Tibial nerve (tissue), 4 donors: Measurements from ENCODE around the gene SEMA5A. TPM values are rescaled to one million over a fixed set of nuclear protein-coding genes. Genes with fewer than 3 reads are reported as not detected.

ENCODE experiments used
- DNase-seq, 2 donors: peaks; one replicate each; pipeline ENCODE4 v3.0.0-alpha.2; 2019; ENCODE audit warnings: low spot score in 2 of 2
- H3K27ac ChIP-seq, 4 donors: fragments of 200-600 bp; sonication (generic) in 3 of 4; one replicate each; pipeline ENCODE4 v1.5.1; 2017 to 2019; ENCODE audit warnings: mild to moderate bottlenecking in 1 of 4
- H3K27me3 ChIP-seq, 2 donors: fragments of 200-600 bp; sonication (generic) in 1 of 2; one replicate each; pipeline versions ENCODE4 v1.5.1 to v1.6.0; 2017 to 2019
- H3K36me3 ChIP-seq, 3 donors: fragments of 200-600 bp; sonication (generic); one replicate each; pipeline ENCODE4 v1.5.1; 2018 to 2019
- H3K4me1 ChIP-seq, 4 donors: fragments of 200-600 bp; sonication (generic) in 3 of 4; one replicate each; pipeline ENCODE4 v1.5.1; 2017 to 2019
- H3K4me3 ChIP-seq, 4 donors: fragments of 200-600 bp; sonication (generic) in 3 of 4; one replicate each; pipeline ENCODE4 v1.5.1; 2017 to 2019; ENCODE audit warnings: mild to moderate bottlenecking in 1 of 4, moderate library complexity in 1 of 4
- H3K9me3 ChIP-seq, 4 donors: fragments of 200-600 bp; sonication (generic) in 3 of 4; one replicate each; pipeline ENCODE4 v1.5.1; 2017 to 2019
- CTCF ChIP-seq, 5 experiments: fragments of 200-600 bp in 3 of 5; fragments of 450-650 bp in 2 of 5; sonication (generic) in 3 of 5; IDR thresholded peaks; one replicate each; pipeline ENCODE4 v1.5.1; 2016 to 2019; ENCODE audit warnings: antibody characterized with exemption in 5 of 5, mild to moderate bottlenecking in 3 of 5, moderate library complexity in 2 of 5
- EP300 ChIP-seq, 2 donors: sonication (generic); formaldehyde crosslinking; IDR thresholded peaks; one replicate each; pipeline ENCODE4 v1.6.1; 2017; ENCODE audit warnings: antibody characterized with exemption in 2 of 2, mild to moderate bottlenecking in 1 of 2
- POLR2A ChIP-seq, 2 donors: fragments of 450-650 bp; IDR thresholded peaks; one replicate each; pipeline ENCODE4 v1.6.1; 2017; ENCODE audit warnings: antibody characterized with exemption in 2 of 2, mild to moderate bottlenecking in 2 of 2, moderate library complexity in 2 of 2
- WGBS, 2 donors: methylation state at CpG; one replicate each; pipeline ENCODE4 v1.1.5; 2018; 5-methylcytosine and 5-hydroxymethylcytosine counted together
- total RNA-seq, 4 donors: library from RNA; depleted of rRNA; stranded (reverse); fragments of >200 nt; gene quantifications; one replicate each; pipeline ENCODE4 v1.1.0, GENCODE V29; 2016

Gene SEMA5A
- total RNA-seq, 4 donors from 2014 or later = 36.3 to 58.4 (median 52.6) TPM

GRCh38 chr5:9344751-9345240 is 201.1 kb downstream of the SEMA5A start:
- H3K4me1 ChIP-seq = peaks cover 0 to 17% (median 0%) of the 10 kb centered on the region in 4 donors
- TF ChIP-seq CTCF (IDR thresholded peaks at IDR 0.05) (no peak), EP300 (IDR thresholded peaks at IDR 0.05) (no peak)
- H3K4me3 ChIP-seq = no peak overlapping the region
- H3K27me3 ChIP-seq = no peaks in the 10 kb centered on the region
- no peak overlapping the region for H3K27ac ChIP-seq
- no peaks in the 10 kb centered on the region for H3K9me3 ChIP-seq
- WGBS, 2 donors = 92 to 96% methylated on average over 1 of the region's 1 CpG
- no peak for DNase-seq
- peaks cover 0 to 7% (median 0%) of the 10 kb centered on the region in 3 donors for H3K36me3 ChIP-seq

- WGBS, 2 donors = 53 to 57% methylated on average over 3 of the region's 3 CpGs
- DNase-seq = no peak
- H3K27ac ChIP-seq = no peak overlapping the region
Measured at GRCh38 chr5:9343146-9343850, 202.6 kb downstream of the SEMA5A start.

GRCh38 chr5:9342161-9342787 is 203.6 kb downstream of the SEMA5A start:
- peaks cover 0 to 22% (median 3%) of the 10 kb centered on the region in 4 donors for H3K4me1 ChIP-seq
- H3K9me3 ChIP-seq = no peaks in the 10 kb centered on the region
- no peak overlapping the region for H3K27ac ChIP-seq
- H3K36me3 ChIP-seq = peaks cover 0 to 7% (median 0%) of the 10 kb centered on the region in 3 donors
- no peak for DNase-seq
- H3K27me3 ChIP-seq = no peaks in the 10 kb centered on the region
- 91% methylated on average over 6 of the region's 6 CpGs for WGBS, 2 donors
- H3K4me3 ChIP-seq = no peak overlapping the region
- no peak for TF ChIP-seq EP300 (IDR thresholded peaks at IDR 0.05)

More at GRCh38 chr5:9343146-9343850, 202.6 kb downstream of the SEMA5A start:
- Histone ChIP-seq H3K9me3 (no peaks in the 10 kb centered on the region), H3K36me3 (peaks cover 0 to 7% (median 0%) of the 10 kb centered on the region in 3 donors), H3K4me3 (no peak overlapping the region), H3K4me1 (peaks cover 0 to 14% (median under 1%) of the 10 kb centered on the region in 4 donors), H3K27me3 (no peaks in the 10 kb centered on the region)
- TF ChIP-seq POLR2A (IDR thresholded peaks at IDR 0.05) (no peak), EP300 (IDR thresholded peaks at IDR 0.05) (no peak), CTCF (IDR thresholded peaks at IDR 0.05) (no peak)

DNA sequence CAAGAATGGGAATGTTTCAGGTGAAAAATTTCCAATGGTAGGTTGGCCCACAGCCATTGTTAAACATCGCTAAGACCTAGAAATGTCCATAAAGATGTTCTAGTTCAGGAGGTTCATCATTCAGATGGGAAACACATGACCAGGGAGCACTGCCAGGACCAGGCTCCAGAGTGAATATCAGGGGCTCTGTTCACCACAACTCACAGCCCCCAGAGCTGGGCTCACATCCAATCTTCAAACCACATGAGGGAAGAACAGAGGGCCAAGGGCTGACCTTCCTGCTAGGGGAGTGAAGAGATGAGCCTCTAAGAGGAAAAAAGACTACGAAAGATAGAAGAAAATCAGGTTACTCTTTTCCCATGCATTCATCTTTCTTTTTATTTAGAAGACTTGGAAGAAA is 205.8 kb downstream of the SEMA5A start:
- 62 to 67% methylated on average over 2 of the region's 2 CpGs for WGBS, 2 donors
- H3K27me3 ChIP-seq = no peaks in the 10 kb centered on the region
- H3K4me1 ChIP-seq = peaks cover 0 to 22% (median 3%) of the 10 kb centered on the region in 4 donors
- peak overlapping the region in 1 of 4 donors; percentile 18 for H3K27ac ChIP-seq
- DNase-seq = no peak
- no peak overlapping the region for H3K4me3 ChIP-seq
- TF ChIP-seq POLR2A (IDR thresholded peaks at IDR 0.05) (no peak), EP300 (IDR thresholded peaks at IDR 0.05) (no peak), CTCF (IDR thresholded peaks at IDR 0.05) (no peak)
- H3K36me3 ChIP-seq = no peaks in the 10 kb centered on the region
- H3K9me3 ChIP-seq = no peaks in the 10 kb centered on the region

- H3K27me3 ChIP-seq = no peaks in the 10 kb centered on the region
- no peaks in the 10 kb centered on the region for H3K36me3 ChIP-seq
- H3K27ac ChIP-seq = peak overlapping the region in 1 of 4 donors; percentile 69
- H3K4me1 ChIP-seq = peaks cover 0 to 22% (median 3%) of the 10 kb centered on the region in 4 donors
- no peak overlapping the region for H3K4me3 ChIP-seq
- DNase-seq = no peak
- no peaks in the 10 kb centered on the region for H3K9me3 ChIP-seq
- 75 to 79% methylated on average over 3 of the region's 3 CpGs for WGBS, 2 donors
- TF ChIP-seq EP300 (IDR thresholded peaks at IDR 0.05) (no peak), POLR2A (IDR thresholded peaks at IDR 0.05) (no peak), CTCF (IDR thresholded peaks at IDR 0.05) (peak in 1 of 5 experiments; percentile 18)
Measured at GRCh38 chr5:9339206-9339818, 206.6 kb downstream of the SEMA5A start.
